GM10248 (cell line): ENCODE data around the gene SLC2A6.

Experiments used
- CTCF ChIA-PET: fragments of 300-600 bp; sonication (Branson Sonifier 250); formaldehyde crosslinking; extraction: SDS; loops from one replicate; lab custom pipeline; 2021; ENCODE audit warnings: antibody characterized with exemption; lab: Yijun Ruan, JAX
- POLR2A ChIA-PET: fragments of 350-650 bp; sonication (Branson Sonifier 250); formaldehyde crosslinking; extraction: SDS; loops from one replicate; lab custom pipeline; 2020; ENCODE audit warnings: antibody characterized with exemption; lab: Yijun Ruan, JAX
- DNase-seq: peaks from one replicate; pipeline ENCODE4 v3.0.0; 2012; ENCODE audit errors: extremely low spot score
- CTCF ChIP-seq: IDR thresholded peaks from 2 replicates; pipeline ENCODE4 v1.5.1; 2012; ENCODE audit warnings: mild to moderate bottlenecking, low read depth; ENCODE audit errors: extremely low read depth, missing control alignments, control extremely low read depth

The SLC2A6 gene

GRCh38 chr9:133509179-133510083, 30.5 kb upstream of the SLC2A6 start:
- DNase-seq, result no peak
- no peak for TF ChIP-seq CTCF
- POLR2A ChIA-PET, result no interaction called here
- CTCF ChIA-PET, result interaction anchor here (2.1 kb wide), 1 partner anchor 10 kb away, joined by 6 read pairs; no protein-coding TSS in a partner anchor

GRCh38 chr9:133508046-133508445, 29.1 kb upstream of the SLC2A6 start:
- no peak for TF ChIP-seq CTCF
- POLR2A ChIA-PET, result no interaction called here

GRCh38 chr9:133507246-133507965, 28.5 kb upstream of the SLC2A6 start:
- ChIA-PET POLR2A (no interaction called here), CTCF (no interaction called here)
- no peak for DNase-seq
- no peak for TF ChIP-seq CTCF

More at GRCh38 chr9:133508046-133508445, 29.1 kb upstream of the SLC2A6 start:
- CTCF ChIA-PET, result no interaction called here
- no peak for DNase-seq

GRCh38 chr9:133506653-133507038, 27.7 kb upstream of the SLC2A6 start:
- no peak for DNase-seq
- POLR2A ChIA-PET, result no interaction called here
- no peak for TF ChIP-seq CTCF
- CTCF ChIA-PET, result interaction anchor here (1.1 to 1.6 kb wide), 2 partner anchors 20 to 320 kb away, joined by 3 to 5 read pairs; no protein-coding TSS in a partner anchor

- POLR2A ChIA-PET, result no interaction called here
- no peak for TF ChIP-seq CTCF
- no peak for DNase-seq
- CTCF ChIA-PET, result interaction anchor here (1.1 to 1.6 kb wide), 2 partner anchors 20 to 320 kb away, joined by 3 to 5 read pairs; no protein-coding TSS in a partner anchor
Measured at GRCh38 chr9:133505901-133506652, 27.2 kb upstream of the SLC2A6 start.
